ENCODE measurements around the gene NUP50.

The NUP50 gene

GRCh38 chr22:45200230-45200629 lies 36.5 kb downstream of the NUP50 start:
- no peak overlapping the region for H3K27ac ChIP-seq (replicated peaks)
- no peak for TF ChIP-seq SPI1 (IDR thresholded peaks at IDR 0.05; ENCODE audit: borderline replicate concordance, low read depth)
- no peak for TF ChIP-seq GABPA (IDR thresholded peaks at IDR 0.05; ENCODE audit: low read depth)
- no peak for TF ChIP-seq REST (IDR thresholded peaks at IDR 0.05; ENCODE audit: insufficient replicate concordance, low read depth)
- TF ChIP-seq CTCF (IDR thresholded peaks at IDR 0.05; ENCODE audit: insufficient read depth, low read length), result no peak
- no peak for TF ChIP-seq POLR2AphosphoS5 (IDR thresholded peaks at IDR 0.05; ENCODE audit: low read depth)

GRCh38 chr22:45200860-45201511 lies 37.3 kb downstream of the NUP50 start:
- no peak for TF ChIP-seq REST (IDR thresholded peaks at IDR 0.05; ENCODE audit: insufficient replicate concordance, low read depth)
- no peak for TF ChIP-seq CTCF (IDR thresholded peaks at IDR 0.05; ENCODE audit: insufficient read depth, low read length)
- no peak for TF ChIP-seq POLR2AphosphoS5 (IDR thresholded peaks at IDR 0.05; ENCODE audit: low read depth)
- TF ChIP-seq SPI1 (IDR thresholded peaks at IDR 0.05; ENCODE audit: borderline replicate concordance, low read depth), result no peak
- no peak for TF ChIP-seq GABPA (IDR thresholded peaks at IDR 0.05; ENCODE audit: low read depth)
- no peak for DNase-seq (ENCODE audit: low read depth in 1 of 2, low spot score in 1 of 2)
- Histone ChIP-seq H3K27me3 (ENCODE audit: insufficient read depth, poor library complexity, severe bottlenecking) (no peaks in the 10 kb centered on the region), H3K4me3 (replicated peaks; ENCODE audit: insufficient read depth, low read length) (no peak overlapping the region), H3K27ac (replicated peaks) (no peak overlapping the region)

More at GRCh38 chr22:45200230-45200629, 36.5 kb downstream of the NUP50 start:
- Histone ChIP-seq H3K4me3 (replicated peaks; ENCODE audit: insufficient read depth, low read length) (no peak overlapping the region), H3K27me3 (ENCODE audit: insufficient read depth, poor library complexity, severe bottlenecking) (no peaks in the 10 kb centered on the region)
- no peak for DNase-seq (ENCODE audit: low read depth in 1 of 2, low spot score in 1 of 2)

GRCh38 chr22:45201678-45202332 lies 38.1 kb downstream of the NUP50 start:
- no peak for DNase-seq (ENCODE audit: low read depth in 1 of 2, low spot score in 1 of 2)
- Histone ChIP-seq H3K4me3 (replicated peaks; ENCODE audit: insufficient read depth, low read length) (no peak overlapping the region), H3K27me3 (ENCODE audit: insufficient read depth, poor library complexity, severe bottlenecking) (no peaks in the 10 kb centered on the region), H3K27ac (replicated peaks) (no peak overlapping the region)
- TF ChIP-seq CTCF (IDR thresholded peaks at IDR 0.05; ENCODE audit: insufficient read depth, low read length), result no peak
- no peak for TF ChIP-seq POLR2AphosphoS5 (IDR thresholded peaks at IDR 0.05; ENCODE audit: low read depth)
- TF ChIP-seq REST (IDR thresholded peaks at IDR 0.05; ENCODE audit: insufficient replicate concordance, low read depth), result no peak
- no peak for TF ChIP-seq GABPA (IDR thresholded peaks at IDR 0.05; ENCODE audit: low read depth)
- TF ChIP-seq SPI1 (IDR thresholded peaks at IDR 0.05; ENCODE audit: borderline replicate concordance, low read depth), result no peak

Measured in HL-60 (cell line).